Peyer's patch (tissue), 4 donors: ENCODE results near the gene TFCP2L1. TPM values are rescaled to one million over a fixed set of nuclear protein-coding genes. Genes with fewer than 3 reads are reported as not detected.

Source experiments
- DNase-seq, 3 donors: peaks; one replicate each; pipeline ENCODE4 v3.0.0-alpha.2; 2017 to 2019
- H3K27ac ChIP-seq, 4 donors: fragments of 200-600 bp; sonication (generic); one replicate each; pipeline ENCODE4 v1.5.1; 2016 to 2019
- H3K27me3 ChIP-seq, 2 donors: fragments of 200-600 bp; sonication (generic); one replicate each; pipeline ENCODE4 v1.5.1; 2019
- H3K36me3 ChIP-seq, 3 donors: fragments of 200-600 bp; sonication (generic); one replicate each; pipeline ENCODE4 v1.5.1; 2016 to 2019
- H3K4me1 ChIP-seq, 4 donors: fragments of 200-600 bp; sonication (generic); one replicate each; pipeline ENCODE4 v1.5.1; 2016 to 2019
- H3K4me3 ChIP-seq, 4 donors: fragments of 200-600 bp; sonication (generic); 1 replicate in 3 of 4; 2 replicates in 1 of 4; pipeline ENCODE4 v1.5.1; 2016 to 2019; ENCODE audit warnings: mild to moderate bottlenecking in 1 of 4
- H3K9me3 ChIP-seq, 4 donors: fragments of 200-600 bp; sonication (generic); one replicate each; pipeline ENCODE4 v1.5.1; 2016 to 2019; ENCODE audit warnings: mild to moderate bottlenecking in 1 of 4
- CTCF ChIP-seq, 6 experiments: fragments of 450-650 bp in 4 of 6; fragments of 200-600 bp in 2 of 6; sonication (generic) in 1 of 6; IDR thresholded peaks; one replicate each; pipeline ENCODE4 v1.5.1; 2017 to 2019; ENCODE audit warnings: antibody characterized with exemption in 6 of 6, mild to moderate bottlenecking in 3 of 6, moderate library complexity in 1 of 6
- POLR2A ChIP-seq, 2 donors: fragments of 450-650 bp; IDR thresholded peaks; one replicate each; pipeline ENCODE4 v1.5.1; 2017; ENCODE audit warnings: antibody characterized with exemption in 2 of 2, mild to moderate bottlenecking in 2 of 2, moderate library complexity in 2 of 2
- total RNA-seq, 4 donors: library from RNA; depleted of rRNA; stranded (reverse); fragments of >200 nt; gene quantifications; one replicate each; pipeline ENCODE4 v1.1.0, GENCODE V29; 2016

TFCP2L1 gene
- total RNA-seq, 4 donors from 2014 or later, result 5.0 to 41.0 (median 10.0) TPM

GRCh38 chr2:121242175-121242875 is 42.7 kb downstream of the TFCP2L1 start:
- Histone ChIP-seq H3K27ac (no peak overlapping the region), H3K9me3 (no peaks in the 10 kb centered on the region), H3K27me3 (no peaks in the 10 kb centered on the region), H3K36me3 (no peaks in the 10 kb centered on the region), H3K4me3 (no peak overlapping the region), H3K4me1 (no peaks in the 10 kb centered on the region)
- TF ChIP-seq POLR2A (IDR thresholded peaks at IDR 0.05) (no peak), CTCF (IDR thresholded peaks at IDR 0.05) (no peak)
- no peak for DNase-seq

- no peak for TF ChIP-seq CTCF (IDR thresholded peaks at IDR 0.05)
- TF ChIP-seq POLR2A (IDR thresholded peaks at IDR 0.05), result no peak
- Histone ChIP-seq H3K4me1 (no peaks in the 10 kb centered on the region), H3K27me3 (no peaks in the 10 kb centered on the region), H3K4me3 (no peak overlapping the region), H3K36me3 (no peaks in the 10 kb centered on the region), H3K9me3 (no peaks in the 10 kb centered on the region), H3K27ac (no peak overlapping the region)
- no peak for DNase-seq
These were observed 43.5 kb downstream of the TFCP2L1 start for GRCh38 chr2:121241466-121241865.

- DNase-seq, result no peak
- no peaks in the 10 kb centered on the region for H3K27me3 ChIP-seq
- TF ChIP-seq POLR2A (IDR thresholded peaks at IDR 0.05), result no peak
- H3K4me1 ChIP-seq, result no peaks in the 10 kb centered on the region
- H3K36me3 ChIP-seq, result no peaks in the 10 kb centered on the region
- no peak overlapping the region for H3K27ac ChIP-seq
- no peak overlapping the region for H3K4me3 ChIP-seq
- no peaks in the 10 kb centered on the region for H3K9me3 ChIP-seq
These were observed 44.6 kb downstream of the TFCP2L1 start for GRCh38 chr2:121240436-121240835.

GRCh38 chr2:121239969-121240368 is 45.0 kb downstream of the TFCP2L1 start:
- H3K4me3 ChIP-seq, result no peak overlapping the region
- no peak overlapping the region for H3K27ac ChIP-seq
- H3K36me3 ChIP-seq, result no peaks in the 10 kb centered on the region
- no peaks in the 10 kb centered on the region for H3K27me3 ChIP-seq
- H3K4me1 ChIP-seq, result no peaks in the 10 kb centered on the region
- no peak for DNase-seq
- no peak for TF ChIP-seq CTCF (IDR thresholded peaks at IDR 0.05)
- TF ChIP-seq POLR2A (IDR thresholded peaks at IDR 0.05), result no peak
- no peaks in the 10 kb centered on the region for H3K9me3 ChIP-seq

GRCh38 chr2:121239471-121239870 is 45.5 kb downstream of the TFCP2L1 start:
- no peaks in the 10 kb centered on the region for H3K9me3 ChIP-seq
- DNase-seq, result no peak
- no peak for TF ChIP-seq POLR2A (IDR thresholded peaks at IDR 0.05)
- no peak for TF ChIP-seq CTCF (IDR thresholded peaks at IDR 0.05)
- H3K36me3 ChIP-seq, result no peaks in the 10 kb centered on the region
- no peaks in the 10 kb centered on the region for H3K27me3 ChIP-seq
- H3K27ac ChIP-seq, result no peak overlapping the region
- H3K4me3 ChIP-seq, result no peak overlapping the region
- no peaks in the 10 kb centered on the region for H3K4me1 ChIP-seq

GRCh38 chr2:121238828-121239227 is 46.2 kb downstream of the TFCP2L1 start:
- Histone ChIP-seq H3K4me1 (no peaks in the 10 kb centered on the region), H3K27ac (no peak overlapping the region), H3K36me3 (no peaks in the 10 kb centered on the region), H3K9me3 (no peaks in the 10 kb centered on the region), H3K27me3 (no peaks in the 10 kb centered on the region), H3K4me3 (no peak overlapping the region)
- DNase-seq, result no peak
- TF ChIP-seq CTCF (IDR thresholded peaks at IDR 0.05) (no peak), POLR2A (IDR thresholded peaks at IDR 0.05) (no peak)
